HCT116 (cell line): ENCODE measurements around the gene PHYKPL.

Experiments
- ATF3 ChIP-seq: IDR thresholded peaks from 2 replicates; pipeline ENCODE4 v1.6.1; 2012
- CEBPB ChIP-seq: IDR thresholded peaks from 2 replicates; pipeline ENCODE4 v1.6.1; 2012; ENCODE audit warnings: low read depth
- CTCF ChIP-seq, 3 experiments: fragments of 200-600 bp in 1 of 3; sonication (generic) in 1 of 3; IDR thresholded peaks in 2 of 3; conservative IDR thresholded peaks in 1 of 3; 2 replicates each; pipeline ENCODE4 v1.5.1; 2012 to 2017; ENCODE audit warnings: low read depth in 2 of 3, low read length in 2 of 3, antibody characterized with exemption in 1 of 3, borderline replicate concordance in 1 of 3, control low read depth in 1 of 3, mild to moderate bottlenecking in 1 of 3, mixed read lengths in 1 of 3, mixed run types in 1 of 3, moderate library complexity in 1 of 3; ENCODE audit not compliant: insufficient read depth in 1 of 3
- EZH2 ChIP-seq: fragments of 200-600 bp; sonication (generic); IDR thresholded peaks from 2 replicates; pipeline ENCODE4 v1.6.1; 2017; ENCODE audit warnings: antibody characterized with exemption, mixed run types
- MAX ChIP-seq: IDR thresholded peaks from 2 replicates; pipeline ENCODE4 v1.6.1; 2012
- POLR2A ChIP-seq: IDR thresholded peaks from 2 replicates; pipeline ENCODE4 v1.7.0; 2011; ENCODE audit warnings: borderline replicate concordance; ENCODE audit not compliant: insufficient read depth, insufficient read length; ENCODE audit errors: extremely low read depth
- POLR2AphosphoS5 ChIP-seq: IDR thresholded peaks from 2 replicates; pipeline ENCODE4 v1.6.1; 2011; ENCODE audit warnings: mild to moderate bottlenecking, low read depth, low read length, moderate library complexity
- RAD21 ChIP-seq: IDR thresholded peaks from 2 replicates; pipeline ENCODE4 v1.6.1; 2012; ENCODE audit warnings: low read depth, mild to moderate bottlenecking
- REST ChIP-seq: IDR thresholded peaks from 2 replicates; pipeline ENCODE4 v1.6.1; 2012; ENCODE audit warnings: low read depth
- SIN3A ChIP-seq: IDR thresholded peaks from 2 replicates; pipeline ENCODE4 v1.6.1; 2012; ENCODE audit warnings: low read depth
- SP1 ChIP-seq: IDR thresholded peaks from 2 replicates; pipeline ENCODE4 v1.6.1; 2012; ENCODE audit warnings: low read depth
- TCF7L2 ChIP-seq: IDR thresholded peaks from 2 replicates; pipeline ENCODE4 v1.7.0; 2011; ENCODE audit warnings: borderline replicate concordance, inconsistent platforms; ENCODE audit not compliant: insufficient read depth, insufficient read length; ENCODE audit errors: extremely low read depth
- ZBTB33 ChIP-seq: IDR thresholded peaks from 2 replicates; pipeline ENCODE4 v1.6.1; 2011; ENCODE audit warnings: mild to moderate bottlenecking, low read length, moderate library complexity; ENCODE audit not compliant: insufficient replicate concordance; ENCODE audit errors: extremely low read depth

GRCh38 chr5:178216088-178216534 lies 16.5 kb downstream of the PHYKPL start:
- TF ChIP-seq CTCF (IDR thresholded peaks at IDR 0.05 in 2 of 3, conservative IDR thresholded peaks at IDR 0.05 in 1 of 3; ENCODE audit: borderline replicate concordance in 1 of 3, insufficient read depth in 1 of 3, low read depth in 2 of 3, low read length in 2 of 3) (no peak), MAX (no peak), ZBTB33 (no peak), CEBPB (no peak), POLR2A (no peak), ATF3 (no peak), SIN3A (no peak), SP1 (no peak), TCF7L2 (no peak), RAD21 (no peak), EZH2 (no peak), REST (no peak), POLR2AphosphoS5 (no peak)
